ENCODE data around the gene FMN2.
A peak's percentile ranks its signal among the peaks of the same experiment; 100 is the strongest.

FMN2 gene

GRCh38 chr1:240515505-240515904 lies 423.8 kb downstream of the FMN2 start:
- H3K4me3 ChIP-seq (ENCODE audit: low read depth, low read length), result no peak overlapping the region
- TF ChIP-seq, protein P1, sequence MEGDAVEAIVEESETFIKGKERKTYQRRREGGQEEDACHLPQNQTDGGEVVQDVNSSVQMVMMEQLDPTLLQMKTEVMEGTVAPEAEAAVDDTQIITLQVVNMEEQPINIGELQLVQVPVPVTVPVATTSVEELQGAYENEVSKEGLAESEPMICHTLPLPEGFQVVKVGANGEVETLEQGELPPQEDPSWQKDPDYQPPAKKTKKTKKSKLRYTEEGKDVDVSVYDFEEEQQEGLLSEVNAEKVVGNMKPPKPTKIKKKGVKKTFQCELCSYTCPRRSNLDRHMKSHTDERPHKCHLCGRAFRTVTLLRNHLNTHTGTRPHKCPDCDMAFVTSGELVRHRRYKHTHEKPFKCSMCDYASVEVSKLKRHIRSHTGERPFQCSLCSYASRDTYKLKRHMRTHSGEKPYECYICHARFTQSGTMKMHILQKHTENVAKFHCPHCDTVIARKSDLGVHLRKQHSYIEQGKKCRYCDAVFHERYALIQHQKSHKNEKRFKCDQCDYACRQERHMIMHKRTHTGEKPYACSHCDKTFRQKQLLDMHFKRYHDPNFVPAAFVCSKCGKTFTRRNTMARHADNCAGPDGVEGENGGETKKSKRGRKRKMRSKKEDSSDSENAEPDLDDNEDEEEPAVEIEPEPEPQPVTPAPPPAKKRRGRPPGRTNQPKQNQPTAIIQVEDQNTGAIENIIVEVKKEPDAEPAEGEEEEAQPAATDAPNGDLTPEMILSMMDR (conservative IDR thresholded peaks at IDR 0.05; ENCODE audit: low read depth, low read length), result no peak
- peak; percentile 34 for DNase-seq (ENCODE audit: low read depth)

DNA sequence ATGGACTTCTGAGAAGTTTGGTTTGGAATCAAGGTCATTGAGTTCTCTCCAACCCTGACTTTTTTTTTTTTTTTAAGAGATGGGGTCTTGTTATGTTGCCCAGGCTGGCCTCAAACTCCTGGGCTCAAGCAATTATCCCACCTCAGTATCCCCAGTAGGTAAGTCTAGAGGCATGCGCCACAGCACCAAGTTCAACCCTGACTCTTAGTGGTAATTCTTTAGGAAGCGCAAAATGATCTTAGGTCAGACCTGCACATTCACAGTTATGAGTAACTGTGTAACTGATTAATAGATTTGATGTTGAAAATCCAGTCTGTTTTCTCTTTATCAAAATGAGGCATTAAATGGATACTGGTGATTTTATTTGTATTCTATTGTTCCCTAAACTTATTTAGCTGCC lies 424.4 kb downstream of the FMN2 start:
- H3K4me3 ChIP-seq (ENCODE audit: low read depth, low read length), result no peak overlapping the region
- TF ChIP-seq, protein P1 (conservative IDR thresholded peaks at IDR 0.05; ENCODE audit: low read depth, low read length), result no peak
- DNase-seq (ENCODE audit: low read depth), result no peak

DNA sequence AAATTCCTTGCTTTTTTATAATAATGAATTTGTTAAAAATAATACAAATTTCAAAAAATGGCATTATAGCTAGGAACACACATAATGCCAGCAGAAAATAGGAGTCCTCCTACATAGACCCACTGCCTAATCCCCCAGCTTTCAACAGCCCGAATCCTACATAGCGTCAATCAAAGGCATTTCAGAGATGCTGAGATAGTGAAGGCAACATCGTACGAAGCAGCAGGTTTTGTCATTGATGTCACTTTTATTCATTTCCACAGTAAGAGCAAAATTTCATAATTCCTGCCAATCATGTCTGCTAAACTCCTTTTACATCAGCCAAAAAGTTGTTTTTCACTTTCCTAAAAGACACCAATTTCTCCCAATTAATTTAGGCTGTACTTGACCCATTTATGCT lies 426.2 kb downstream of the FMN2 start:
- no peak overlapping the region for H3K4me3 ChIP-seq (ENCODE audit: low read depth, low read length)
- DNase-seq (ENCODE audit: low read depth), result no peak
- TF ChIP-seq, protein P1 (conservative IDR thresholded peaks at IDR 0.05; ENCODE audit: low read depth, low read length), result no peak

DNA sequence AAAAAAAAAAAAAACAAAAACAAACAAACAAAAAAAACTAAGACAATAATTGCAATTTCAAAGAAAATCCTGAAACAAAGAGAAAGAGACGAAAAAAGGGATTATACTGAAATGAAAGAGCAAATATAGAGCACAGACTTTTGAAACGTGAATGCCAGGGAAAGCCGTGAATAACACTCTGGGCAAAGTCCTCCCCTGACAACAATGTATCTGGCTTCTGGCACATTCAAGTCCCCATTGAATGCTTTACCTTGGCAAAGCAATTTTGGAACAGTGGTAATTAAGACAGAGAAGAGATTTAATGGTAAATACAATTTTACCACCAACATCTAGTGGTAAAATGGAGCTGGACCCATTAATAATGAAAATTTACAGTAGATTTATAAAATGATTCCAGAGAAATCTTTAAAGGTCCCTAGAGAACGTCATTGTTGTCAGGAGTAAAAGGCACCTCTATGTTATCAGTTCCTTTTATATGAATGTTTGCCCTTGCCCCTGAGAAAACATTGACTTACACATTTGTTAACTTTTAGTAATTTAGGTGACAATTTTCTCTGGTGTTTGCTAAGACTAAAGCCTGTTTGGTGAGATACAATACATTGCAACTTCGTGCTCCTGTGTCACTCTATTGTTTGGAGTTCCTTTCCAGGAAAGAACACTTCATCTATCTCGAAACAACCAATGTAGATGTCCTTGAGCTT lies 430.6 kb downstream of the FMN2 start:
- no peak overlapping the region for H3K4me3 ChIP-seq (ENCODE audit: low read depth, low read length)
- TF ChIP-seq, protein P1 (conservative IDR thresholded peaks at IDR 0.05; ENCODE audit: low read depth, low read length), result no peak
- no peak for DNase-seq (ENCODE audit: low read depth)

DNA sequence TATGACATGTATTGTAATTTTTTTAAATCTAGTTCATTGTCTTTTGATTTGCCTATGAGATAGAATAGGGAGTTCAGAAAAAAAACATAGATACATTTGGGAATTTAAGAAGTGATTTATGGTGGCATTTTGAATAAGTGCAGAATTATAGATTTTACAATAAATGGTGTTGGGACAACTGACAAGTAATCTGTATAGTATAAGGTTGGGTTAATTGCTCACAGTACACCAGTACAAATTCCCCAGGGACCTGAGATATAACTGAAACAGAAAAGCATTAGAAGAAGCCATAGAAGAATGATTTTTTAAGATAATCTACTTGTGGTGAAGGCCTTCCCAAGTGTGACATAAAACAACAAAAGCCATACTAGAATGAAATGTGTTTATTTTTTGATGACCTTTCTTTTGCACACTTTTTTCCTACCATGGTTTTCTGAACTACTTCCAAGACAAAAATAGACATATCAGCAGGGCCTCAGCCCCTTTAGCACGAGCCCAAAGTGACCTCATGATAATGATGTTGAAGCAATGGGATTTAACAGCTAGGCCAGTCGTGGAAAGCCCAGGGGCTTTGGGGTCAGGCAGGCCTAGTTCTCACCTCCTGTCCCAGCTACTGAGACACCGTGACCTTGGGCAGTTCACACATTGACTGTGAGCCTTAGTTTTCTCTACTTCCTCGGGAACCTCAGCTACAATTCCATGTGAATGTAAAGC lies 432.8 kb downstream of the FMN2 start:
- DNase-seq (ENCODE audit: low read depth), result peak; percentile 6
- TF ChIP-seq, protein P1 (conservative IDR thresholded peaks at IDR 0.05; ENCODE audit: low read depth, low read length), result no peak

More for the DNA sequence above, 432.8 kb downstream of the FMN2 start:
- H3K4me3 ChIP-seq (ENCODE audit: low read depth, low read length), result no peak overlapping the region

Data from choroid plexus epithelial cell (primary cell).